GM12878 (cell line): Measurements from ENCODE around the gene GALNS. TPM values are rescaled to one million over a fixed set of nuclear protein-coding genes. Genes with fewer than 3 reads are reported as not detected.

Experiments used
- ATAC-seq: fragments of 200-7000 bp; cut with Tn5 transposase; 3 replicates; pipeline ENCODE4 v1.9.1; 2020; ENCODE audit warnings: mild to moderate bottlenecking, moderate library complexity
- BruUV-seq: library from RNA; stranded (reverse); fragments of 400-500 nt; replicated peaks from 2 replicates; lab custom pipeline; 2021; lab: Mats Ljungman, UMichigan
- CTCF ChIA-PET: fragments of 300-600 bp; sonication (Branson Sonifier 250); formaldehyde crosslinking; extraction: SDS; loops from one replicate; lab custom pipeline; 2021; ENCODE audit warnings: inconsistent platforms; lab: Yijun Ruan, JAX
- POLR2A ChIA-PET: fragments of 350-600 bp; formaldehyde crosslinking; extraction: SDS; loops from one replicate; lab custom pipeline; 2021; ENCODE audit warnings: inconsistent platforms; lab: Charles Lee
- RAD21 ChIA-PET: fragments of 300-600 bp; sonication (Branson Sonifier 250); formaldehyde crosslinking; loops from one replicate; lab custom pipeline; 2023; ENCODE audit warnings: antibody characterized with exemption; ENCODE audit not compliant: unreplicated experiment; lab: Charles Lee
- SMC1A ChIA-PET: fragments of 300-600 bp; sonication (Branson Sonifier 250); formaldehyde crosslinking; loops from one replicate; lab custom pipeline; 2023; ENCODE audit not compliant: unreplicated experiment, uncharacterized antibody; lab: Charles Lee
- DNase-seq: peaks from one replicate; pipeline ENCODE4 v3.0.0-alpha.2; 2011; ENCODE audit warnings: low read depth, low spot score
- FAIRE-seq: peaks from 3 replicates; lab custom pipeline; 2011; peaks lifted over from hg19 to GRCh38; lab: Jason Lieb, UNC
- H2AFZ ChIP-seq: 2 replicates; pipeline ENCODE4 v1.6.0; 2011; ENCODE audit warnings: low read depth, low read length, control low read depth; ENCODE audit not compliant: control insufficient read depth
- H3K27ac ChIP-seq: 2 replicates; pipeline ENCODE4 v1.5.1; 2011; ENCODE audit warnings: control low read depth; ENCODE audit not compliant: control insufficient read depth, insufficient read depth
- H3K27me3 ChIP-seq, 2 experiments: replicated peaks in 1 of 2; 2 replicates each; pipeline versions ENCODE4 v1.6.0 to v1.6.1; 2011; ENCODE audit warnings: low read length in 1 of 2; ENCODE audit not compliant: control insufficient read depth in 2 of 2, insufficient read depth in 2 of 2
- H3K36me3 ChIP-seq, 2 experiments: 2 replicates each; pipeline ENCODE4 v1.5.1; 2011; ENCODE audit warnings: low read length in 1 of 2; ENCODE audit not compliant: control insufficient read depth in 2 of 2, insufficient read depth in 2 of 2
- H3K4me1 ChIP-seq: 2 replicates; pipeline ENCODE4 v1.6.1; 2011; ENCODE audit warnings: mild to moderate bottlenecking, low read length, moderate library complexity, mixed read lengths; ENCODE audit not compliant: control insufficient read depth, insufficient read depth
- H3K4me2 ChIP-seq: 2 replicates; pipeline ENCODE4 v1.6.0; 2011; ENCODE audit warnings: control low read depth; ENCODE audit not compliant: control insufficient read depth, insufficient read depth
- H3K4me3 ChIP-seq: fragments of 200-600 bp; sonication (generic); 2 replicates; pipeline ENCODE4 v1.5.1; 2016
- H3K79me2 ChIP-seq: 2 replicates; pipeline ENCODE4 v1.6.0; 2011; ENCODE audit warnings: low read length; ENCODE audit not compliant: control insufficient read depth, insufficient read depth
- H3K9ac ChIP-seq: 2 replicates; pipeline ENCODE4 v1.8.0; 2011; ENCODE audit warnings: low read length, control low read depth, mixed read lengths; ENCODE audit not compliant: control insufficient read depth, insufficient read depth
- H3K9me3 ChIP-seq: replicated peaks from 3 replicates; pipeline ENCODE4 v1.5.1; 2011; ENCODE audit warnings: mild to moderate bottlenecking, low read length; ENCODE audit not compliant: control insufficient read depth, insufficient read depth
- H4K20me1 ChIP-seq: 2 replicates; pipeline ENCODE4 v1.6.0; 2011; ENCODE audit not compliant: control insufficient read depth, insufficient read depth
- JUND ChIP-seq: IDR thresholded peaks from 2 replicates; pipeline ENCODE4 v1.6.1; 2012; ENCODE audit warnings: low read depth, mild to moderate bottlenecking, low read length, improper control_type of control experiment, moderate library complexity
- POLR2AphosphoS2 ChIP-seq: IDR thresholded peaks from 2 replicates; pipeline ENCODE4 v1.6.1; 2011; ENCODE audit warnings: low read depth, mild to moderate bottlenecking, low read length, improper control_type of control experiment, moderate library complexity
- WGBS: methylation state at CpG from one replicate; pipeline ENCODE4 v1.1.6; 2016; ENCODE audit warnings: low lambda C conversion rate; ENCODE audit not compliant: insufficient replicate concordance, insufficient coverage; ENCODE audit errors: missing lambda C conversion rate; 5-methylcytosine and 5-hydroxymethylcytosine counted together
- in situ Hi-C: fragments of 300-500 bp; cut with MboI; formaldehyde crosslinking; loops from 9 replicates; pipeline ENCODE4 v1.14.3; 2018; ENCODE audit warnings: mixed read lengths
- intact Hi-C: fragments of 100-400 bp; cut with micrococcal nuclease; formaldehyde crosslinking; loops from one replicate; pipeline ENCODE4 v1.14.2; 2022; ENCODE audit not compliant: unreplicated experiment
- polyA plus RNA-seq, 11 experiments: library from polyadenylated mRNA; depleted of rRNA in 4 of 11; unstranded in 6 of 11; stranded (reverse) in 5 of 11; fragments of >200 nt; fragmentation: Nextera tagmentation in 4 of 11; fragmentation: Illumina TruSeq in 1 of 11; extraction: Ambion mirVana in 4 of 11; extraction: Trizol in 1 of 11; gene quantifications; 1 replicate in 1 of 11; 2 replicates in 10 of 11; pipeline versions ENCODE4 v1.2.1 to v1.2.3, GENCODE V29; 2011 to 2016; ENCODE audit warnings: inconsistent platforms in 2 of 11, missing spikeins in 2 of 11, low read depth in 1 of 11
- total RNA-seq, 4 experiments: library from RNA; depleted of rRNA in 3 of 4; stranded (reverse); fragments of >200 nt in 3 of 4; fragmentation: Illumina TruSeq in 1 of 4; extraction: Trizol in 1 of 4; gene quantifications; 2 replicates each; pipeline versions ENCODE4 v1.2.1 to v1.2.3, GENCODE V29; 2013 to 2021
- TF ChIP-seq, protein P1 (sequence below): fragments of 450-650 bp; IDR thresholded peaks from 2 replicates; pipeline ENCODE4 v1.6.1; 2017; ENCODE audit warnings: mild to moderate bottlenecking, low read depth, inconsistent platforms; ENCODE audit not compliant: poor library complexity, severe bottlenecking
- TF ChIP-seq, protein P2 (sequence below): fragments of 450-650 bp; IDR thresholded peaks from 2 replicates; pipeline ENCODE4 v1.6.1; 2017; ENCODE audit warnings: mild to moderate bottlenecking

The GALNS gene
- total and polyA plus RNA-seq, 10 of the 15 experiments (the other 5 are each of a cell fraction or from before 2014, with no cell fraction given): 0.37 to 12.4 (median 5.3) TPM

DNA sequence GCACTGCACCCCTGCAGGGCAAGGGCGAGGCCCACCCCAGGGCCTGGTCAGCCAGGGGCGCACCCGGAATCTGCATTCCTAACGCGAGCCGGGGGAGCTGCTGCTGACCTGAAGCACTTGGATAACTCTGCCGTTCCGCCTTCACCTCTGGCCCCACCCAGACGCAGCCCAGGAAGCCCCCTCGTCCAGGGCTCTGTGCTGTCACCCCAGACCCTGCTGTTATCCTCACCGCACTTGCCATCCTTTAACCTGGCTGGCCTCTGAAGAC, 23.0 kb upstream of the GALNS start:
- Histone ChIP-seq H3K9me3 (no peaks in the 10 kb centered on the region), H3K36me3 (peaks cover 2 to 4% of the 10 kb centered on the region in 2 experiments; a peak in 3 of 4 replicates), H3K27ac (no peak overlapping the region)
- FAIRE-seq (no peak), ATAC-seq (no peak)
- TF ChIP-seq, protein P1, sequence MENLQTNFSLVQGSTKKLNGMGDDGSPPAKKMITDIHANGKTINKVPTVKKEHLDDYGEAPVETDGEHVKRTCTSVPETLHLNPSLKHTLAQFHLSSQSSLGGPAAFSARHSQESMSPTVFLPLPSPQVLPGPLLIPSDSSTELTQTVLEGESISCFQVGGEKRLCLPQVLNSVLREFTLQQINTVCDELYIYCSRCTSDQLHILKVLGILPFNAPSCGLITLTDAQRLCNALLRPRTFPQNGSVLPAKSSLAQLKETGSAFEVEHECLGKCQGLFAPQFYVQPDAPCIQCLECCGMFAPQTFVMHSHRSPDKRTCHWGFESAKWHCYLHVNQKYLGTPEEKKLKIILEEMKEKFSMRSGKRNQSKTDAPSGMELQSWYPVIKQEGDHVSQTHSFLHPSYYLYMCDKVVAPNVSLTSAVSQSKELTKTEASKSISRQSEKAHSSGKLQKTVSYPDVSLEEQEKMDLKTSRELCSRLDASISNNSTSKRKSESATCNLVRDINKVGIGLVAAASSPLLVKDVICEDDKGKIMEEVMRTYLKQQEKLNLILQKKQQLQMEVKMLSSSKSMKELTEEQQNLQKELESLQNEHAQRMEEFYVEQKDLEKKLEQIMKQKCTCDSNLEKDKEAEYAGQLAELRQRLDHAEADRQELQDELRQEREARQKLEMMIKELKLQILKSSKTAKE: no peak
- TF ChIP-seq JUND (no peak), POLR2AphosphoS2 (no peak)
- TF ChIP-seq, protein P2, sequence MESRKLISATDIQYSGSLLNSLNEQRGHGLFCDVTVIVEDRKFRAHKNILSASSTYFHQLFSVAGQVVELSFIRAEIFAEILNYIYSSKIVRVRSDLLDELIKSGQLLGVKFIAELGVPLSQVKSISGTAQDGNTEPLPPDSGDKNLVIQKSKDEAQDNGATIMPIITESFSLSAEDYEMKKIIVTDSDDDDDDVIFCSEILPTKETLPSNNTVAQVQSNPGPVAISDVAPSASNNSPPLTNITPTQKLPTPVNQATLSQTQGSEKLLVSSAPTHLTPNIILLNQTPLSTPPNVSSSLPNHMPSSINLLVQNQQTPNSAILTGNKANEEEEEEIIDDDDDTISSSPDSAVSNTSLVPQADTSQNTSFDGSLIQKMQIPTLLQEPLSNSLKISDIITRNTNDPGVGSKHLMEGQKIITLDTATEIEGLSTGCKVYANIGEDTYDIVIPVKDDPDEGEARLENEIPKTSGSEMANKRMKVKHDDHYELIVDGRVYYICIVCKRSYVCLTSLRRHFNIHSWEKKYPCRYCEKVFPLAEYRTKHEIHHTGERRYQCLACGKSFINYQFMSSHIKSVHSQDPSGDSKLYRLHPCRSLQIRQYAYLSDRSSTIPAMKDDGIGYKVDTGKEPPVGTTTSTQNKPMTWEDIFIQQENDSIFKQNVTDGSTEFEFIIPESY: no peak
- TF ChIP-seq, all 136 proteins: peak for 0
- no peaks in the 10 kb centered on the region for H3K27me3 ChIP-seq
- H3K79me2 ChIP-seq: no peaks in the 10 kb centered on the region
- SMC1A ChIA-PET: no interaction called here
- no peak overlapping the region for H2AFZ ChIP-seq
- CTCF ChIA-PET: no interaction called here
- no peaks in the 10 kb centered on the region for H4K20me1 ChIP-seq
- in situ Hi-C loops (no loop called here), intact Hi-C loops (no loop called here)
- POLR2A ChIA-PET: no interaction called here
- no peak overlapping the region for H3K4me3 ChIP-seq
- no peaks in the 10 kb centered on the region for H3K4me1 ChIP-seq
- RAD21 ChIA-PET: no interaction called here
- H3K4me2 ChIP-seq: no peak overlapping the region
- WGBS: 91% methylated on average over 11 of the region's 11 CpGs
- DNase-seq: no peak
- BruUV-seq: no TSS peak
- H3K9ac ChIP-seq: no peak overlapping the region
